HG03575 (cell line): ENCODE results near the gene SLC4A8.

Source experiments
- ATAC-seq: cut with Tn5 transposase; IDR thresholded peaks from one replicate; pipeline ENCODE4 v1.9.1; 2021; ENCODE audit not compliant: unreplicated experiment, insufficient number of reproducible peaks, low FRiP score; ENCODE audit errors: extremely low read depth

The SLC4A8 gene

DNA sequence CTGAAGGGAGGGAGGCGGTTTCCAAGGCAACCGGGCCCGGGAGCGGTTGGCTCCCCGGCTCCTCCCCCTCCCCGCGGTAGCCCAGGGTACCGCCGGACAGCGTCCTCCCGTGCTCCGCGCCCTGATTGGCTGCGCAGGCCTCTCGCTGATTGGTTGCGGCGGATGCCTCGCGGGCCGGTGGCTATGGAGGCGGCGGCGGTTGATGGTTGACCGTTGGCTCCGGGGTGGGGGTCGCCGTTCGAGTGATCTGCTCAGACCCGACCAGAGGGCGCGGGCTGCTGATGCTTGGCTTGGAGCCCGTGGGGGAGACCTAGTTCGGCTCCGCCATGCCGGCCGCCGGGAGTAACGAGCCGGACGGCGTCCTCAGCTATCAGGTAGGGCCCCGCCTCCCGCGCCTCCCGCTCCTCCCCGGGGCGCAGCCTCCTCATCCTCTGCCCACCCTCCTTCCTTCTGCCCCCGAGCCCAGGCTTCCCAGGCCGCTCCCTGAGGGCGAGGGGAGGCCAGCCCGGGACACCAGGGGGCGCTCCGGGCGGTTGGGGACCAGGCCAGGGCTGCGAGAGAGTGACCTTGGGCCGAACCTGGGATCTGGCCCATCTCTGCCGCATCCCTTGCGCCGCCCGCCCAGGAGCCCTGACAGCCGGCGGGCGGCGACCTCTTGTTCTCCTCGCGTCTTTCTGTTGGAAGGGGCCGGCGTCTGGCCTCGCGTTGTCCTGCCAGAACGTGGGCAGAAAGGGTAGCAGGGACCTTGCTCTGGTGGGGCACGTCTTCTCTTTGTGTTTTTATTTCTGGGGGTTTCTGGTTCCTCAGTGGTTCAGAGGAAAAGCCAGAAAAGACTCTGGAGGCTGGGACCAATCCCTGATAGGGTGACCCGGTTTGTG is at the start of gene SLC4A8:
TSS of gene SLC4A8 (plus strand) at position 170 of the 878 bp plus-strand sequence. CDS start at position 327, 157 bp downstream.
- no peak for ATAC-seq

DNA sequence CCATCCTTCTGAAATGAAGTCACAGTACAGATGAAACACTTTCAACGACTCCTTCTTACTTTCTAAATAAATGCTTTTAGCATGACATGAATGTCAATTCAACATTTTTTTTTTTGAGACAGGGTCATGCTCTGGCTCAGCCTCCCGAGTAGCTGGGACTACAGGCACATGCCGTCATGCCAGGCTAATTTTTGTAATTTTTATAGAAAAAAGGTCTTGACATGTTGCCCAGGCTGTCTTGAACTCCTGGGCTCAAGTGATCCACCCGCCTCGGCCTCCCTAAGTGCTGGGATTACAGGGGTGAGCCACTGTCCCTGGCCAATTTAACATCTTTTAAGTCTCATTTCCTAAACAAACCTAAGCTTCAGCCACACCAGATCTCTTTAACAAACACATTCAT is 49.8 kb upstream of the SLC4A8 start:
- ATAC-seq = no peak

DNA sequence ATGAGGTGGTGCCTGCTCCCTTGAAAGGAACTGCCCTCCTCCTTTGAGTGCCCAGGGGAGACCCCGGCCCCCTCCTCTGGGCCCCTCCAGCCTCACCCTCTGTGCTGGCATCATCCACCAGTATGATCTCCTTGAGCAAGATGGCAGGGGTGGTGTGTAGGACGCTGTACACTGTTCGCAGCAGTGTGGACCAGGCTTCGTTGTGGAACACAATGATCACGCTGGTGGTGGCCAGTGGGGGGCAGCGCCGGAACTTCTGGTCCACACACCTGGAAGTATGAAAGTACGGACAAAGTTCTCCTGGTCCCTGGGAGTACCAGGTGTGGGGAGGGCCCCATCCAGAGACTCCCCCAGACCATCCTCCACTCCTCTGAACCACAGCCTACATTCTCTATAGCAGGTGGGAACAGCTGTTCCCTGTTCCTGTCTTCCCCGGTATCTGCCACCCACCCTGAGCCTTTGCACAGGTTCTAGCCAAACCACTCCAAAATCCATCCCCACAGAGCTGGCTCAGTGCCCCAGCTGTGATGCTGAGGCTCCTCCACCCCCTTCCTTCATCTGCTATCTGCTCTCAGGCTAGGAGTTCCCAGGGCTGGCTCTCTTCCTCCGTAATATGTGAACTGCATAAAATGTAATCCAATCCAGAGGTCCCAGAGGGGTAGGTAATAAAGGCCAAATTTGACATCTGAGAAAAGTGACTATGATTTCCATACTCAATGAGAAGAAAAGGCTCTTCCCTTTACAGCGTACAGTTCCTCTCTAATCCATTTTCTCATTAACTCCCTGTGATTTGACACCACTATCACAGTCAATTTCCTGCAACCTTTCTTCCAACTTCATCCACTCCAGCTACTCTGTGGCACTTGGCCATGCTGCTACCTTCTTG is 47.3 kb upstream of the SLC4A8 start:
- no peak for ATAC-seq

DNA sequence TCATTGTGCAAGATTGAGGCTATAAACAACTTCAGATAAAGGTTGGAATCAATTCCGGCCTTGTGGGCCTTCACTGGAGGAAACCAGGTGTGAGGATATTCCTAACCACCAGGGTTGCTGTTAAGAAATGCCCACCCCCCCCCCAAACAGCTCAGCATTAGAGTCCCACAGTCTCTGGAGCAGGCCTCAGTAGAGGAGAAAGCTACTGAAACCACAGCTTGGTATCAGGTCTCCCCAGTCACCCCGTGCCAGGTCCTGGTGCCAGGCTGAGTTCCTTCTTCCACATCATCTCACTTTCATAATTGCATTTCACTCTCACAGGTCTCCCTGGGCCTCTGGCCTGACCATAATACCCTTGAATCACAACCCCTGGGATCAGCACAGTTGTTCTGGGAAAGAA is 45.9 kb upstream of the SLC4A8 start:
- ATAC-seq = no peak

DNA sequence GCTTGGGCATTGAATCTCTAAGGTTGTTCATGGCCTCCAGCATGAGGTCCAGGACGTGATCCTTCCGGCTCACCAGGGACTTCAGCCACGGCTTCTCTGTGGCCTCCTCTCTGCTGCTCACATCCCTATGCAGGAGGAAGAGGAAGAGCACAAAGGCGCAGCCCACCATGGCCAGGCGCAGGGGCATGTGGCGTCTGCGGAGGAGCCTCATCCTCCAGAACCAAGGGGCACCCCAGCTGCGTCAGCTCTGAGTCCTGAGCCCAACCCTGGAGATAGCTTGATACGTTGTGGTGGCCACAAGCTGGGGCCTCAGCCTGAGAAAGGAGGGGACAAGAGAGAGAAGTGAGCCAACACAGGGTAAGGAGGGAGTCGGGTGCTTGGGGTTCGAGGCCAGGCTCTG is 45.1 kb upstream of the SLC4A8 start:
- ATAC-seq = no peak

DNA sequence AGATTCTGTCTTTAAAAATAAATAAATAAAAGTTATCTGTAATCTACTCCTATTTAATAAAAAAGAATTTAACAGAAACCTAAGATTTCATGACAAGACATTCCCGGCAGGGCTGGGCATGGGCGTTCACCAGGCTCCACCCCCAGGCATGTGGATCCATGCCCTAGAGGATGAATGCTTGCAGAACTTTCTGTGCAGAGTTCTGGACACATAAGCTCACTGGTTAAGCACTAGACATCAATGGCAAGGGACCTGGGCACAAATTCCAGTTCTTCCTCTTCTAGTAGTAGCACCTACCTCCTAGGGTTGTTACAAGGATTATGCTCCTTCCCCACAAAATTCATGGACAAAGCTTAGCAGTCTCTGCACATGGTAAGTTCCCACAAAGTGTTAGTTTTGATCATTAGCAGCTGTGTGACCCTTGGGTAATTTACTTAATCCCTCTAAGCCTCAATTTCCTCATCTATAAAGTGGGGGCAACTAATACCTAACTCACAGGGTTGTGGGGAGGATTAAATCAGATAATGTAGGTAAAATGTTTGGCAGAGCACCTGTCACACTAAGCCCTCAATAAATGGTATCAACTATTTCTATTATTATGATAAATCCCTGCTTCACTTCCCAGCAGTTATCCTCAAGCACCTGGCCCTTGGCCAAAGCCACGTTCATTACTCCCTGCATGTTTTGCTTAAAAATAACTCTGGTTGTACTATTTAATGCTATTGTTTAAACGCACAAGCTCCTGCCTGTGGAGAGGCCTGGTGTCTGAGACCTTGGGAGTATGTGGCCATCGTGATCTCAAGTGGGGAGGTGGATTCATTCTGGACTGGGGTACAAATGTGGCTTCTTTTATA is 43.2 kb upstream of the SLC4A8 start:
- ATAC-seq = no peak

DNA sequence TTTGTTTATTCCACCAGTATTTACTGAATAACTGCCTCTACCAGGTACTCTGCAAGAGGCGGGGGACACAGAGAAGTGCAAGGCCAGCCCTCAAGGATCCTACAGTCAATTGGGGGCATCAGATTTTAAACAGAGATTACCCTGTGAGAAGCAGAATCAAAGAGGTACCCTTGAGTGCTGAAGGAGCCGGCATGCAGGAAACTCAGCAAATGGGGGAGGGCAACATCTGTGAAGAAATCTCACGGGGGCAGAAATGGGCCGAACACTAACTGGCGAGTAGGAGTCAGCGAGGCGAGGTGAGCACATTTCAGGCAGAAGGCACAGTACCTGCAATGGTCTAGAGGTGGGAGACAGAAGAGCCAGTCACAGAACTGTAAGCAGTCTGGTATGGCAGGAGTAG is 42.5 kb upstream of the SLC4A8 start:
- ATAC-seq = no peak

DNA sequence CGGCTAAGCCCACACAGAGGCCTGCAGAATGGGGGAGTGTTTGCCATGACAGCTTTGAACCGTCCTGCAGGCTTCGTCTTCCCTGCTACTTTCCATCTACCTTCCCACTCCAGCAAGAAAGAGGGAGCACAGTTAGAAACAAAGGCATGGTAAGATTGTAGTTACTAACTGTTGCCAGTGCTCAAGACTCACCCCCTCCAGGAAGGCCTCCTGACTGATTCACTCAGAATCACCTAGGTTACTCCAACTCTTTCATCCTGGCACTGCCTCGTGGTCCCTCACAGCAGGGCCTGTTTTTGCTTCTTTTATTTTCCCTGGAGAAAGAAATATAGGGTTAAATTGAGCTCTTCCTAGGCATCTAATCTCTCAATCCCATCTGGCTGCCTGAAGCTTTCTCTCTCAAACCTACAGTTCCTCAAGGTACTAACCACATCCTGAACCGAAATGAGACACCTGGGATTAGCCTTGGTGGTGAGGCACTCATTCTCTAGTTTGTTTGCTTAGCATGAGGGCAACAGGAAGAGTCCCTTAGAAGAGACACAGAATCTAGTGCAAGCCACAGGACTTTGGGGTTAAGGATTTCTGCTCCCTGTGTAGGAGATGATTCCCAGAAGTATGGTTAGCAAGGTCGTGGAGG is 41.2 kb upstream of the SLC4A8 start:
- ATAC-seq = no peak

DNA sequence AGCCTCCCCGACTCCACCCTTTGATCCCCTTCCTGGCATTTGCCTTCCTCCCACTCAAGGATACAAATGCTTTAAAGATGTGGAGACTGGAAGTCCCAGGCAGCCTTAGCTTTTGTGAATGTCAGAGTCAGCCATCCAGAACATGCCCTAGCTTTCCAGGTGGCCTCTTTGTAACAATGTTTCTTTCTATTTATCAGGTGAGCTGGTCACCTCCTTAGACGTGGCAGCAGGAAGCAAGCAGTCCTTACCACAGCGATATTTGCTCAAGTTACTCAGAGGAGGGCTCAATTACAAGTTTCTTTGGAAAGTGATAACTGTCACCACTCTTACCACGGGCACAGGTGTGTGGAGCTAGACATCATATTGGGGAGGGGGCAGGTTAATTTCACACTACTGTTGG is 38.3 kb upstream of the SLC4A8 start:
- no peak for ATAC-seq

DNA sequence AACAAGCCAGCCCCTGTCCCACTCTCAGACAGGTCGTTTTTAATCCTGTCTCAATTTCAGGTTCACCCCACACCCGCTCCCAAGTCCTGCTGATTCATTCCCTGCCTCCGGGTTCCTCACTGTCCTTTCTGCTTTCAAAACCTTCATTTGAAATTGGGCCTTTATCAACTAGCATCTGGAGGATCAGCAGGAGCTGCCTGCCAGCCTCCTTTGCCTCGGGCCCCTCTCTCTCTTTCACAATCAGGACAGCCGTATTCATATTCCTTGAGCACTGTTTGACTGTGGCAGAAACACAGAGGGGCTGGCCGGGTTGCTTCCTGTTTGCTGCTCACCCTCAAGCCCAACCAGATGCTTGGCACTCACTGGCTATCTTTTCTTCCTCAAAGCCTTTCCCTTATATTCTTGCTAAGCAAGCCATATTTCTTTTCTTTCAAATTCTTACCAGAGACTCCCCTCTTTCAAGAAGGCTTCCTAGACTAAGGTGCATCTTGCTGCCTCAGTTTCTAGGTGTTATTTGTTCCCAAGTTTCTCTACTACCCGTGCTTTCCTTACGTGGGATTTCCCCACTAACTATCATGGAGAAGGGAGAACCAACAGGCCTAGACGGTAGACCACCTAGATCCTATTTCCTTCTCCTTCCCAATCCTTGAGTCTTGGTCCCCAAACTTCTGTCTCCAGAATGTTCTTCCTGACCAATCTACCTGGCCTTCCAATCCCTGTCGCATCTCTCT is 36.4 kb upstream of the SLC4A8 start:
- ATAC-seq = no peak

DNA sequence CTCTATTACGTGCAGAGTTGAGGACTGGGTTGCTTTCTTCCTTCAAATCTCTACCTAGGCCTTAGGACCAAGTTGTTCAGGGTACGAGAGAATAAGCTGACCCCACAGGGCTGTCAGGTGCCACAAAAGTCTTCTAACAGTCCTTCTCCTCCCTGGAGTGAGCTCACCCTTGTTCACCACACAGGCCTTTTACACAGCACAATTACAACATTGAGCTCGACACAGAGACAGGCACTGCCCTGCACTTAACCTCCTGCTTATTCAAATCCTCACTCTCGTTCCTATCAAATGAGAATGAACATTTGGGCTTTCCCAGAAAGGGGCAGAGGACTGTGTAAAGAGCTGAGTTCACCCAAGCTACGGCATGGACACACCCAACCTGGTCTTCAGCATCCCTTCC is 35.8 kb upstream of the SLC4A8 start:
- ATAC-seq = no peak

DNA sequence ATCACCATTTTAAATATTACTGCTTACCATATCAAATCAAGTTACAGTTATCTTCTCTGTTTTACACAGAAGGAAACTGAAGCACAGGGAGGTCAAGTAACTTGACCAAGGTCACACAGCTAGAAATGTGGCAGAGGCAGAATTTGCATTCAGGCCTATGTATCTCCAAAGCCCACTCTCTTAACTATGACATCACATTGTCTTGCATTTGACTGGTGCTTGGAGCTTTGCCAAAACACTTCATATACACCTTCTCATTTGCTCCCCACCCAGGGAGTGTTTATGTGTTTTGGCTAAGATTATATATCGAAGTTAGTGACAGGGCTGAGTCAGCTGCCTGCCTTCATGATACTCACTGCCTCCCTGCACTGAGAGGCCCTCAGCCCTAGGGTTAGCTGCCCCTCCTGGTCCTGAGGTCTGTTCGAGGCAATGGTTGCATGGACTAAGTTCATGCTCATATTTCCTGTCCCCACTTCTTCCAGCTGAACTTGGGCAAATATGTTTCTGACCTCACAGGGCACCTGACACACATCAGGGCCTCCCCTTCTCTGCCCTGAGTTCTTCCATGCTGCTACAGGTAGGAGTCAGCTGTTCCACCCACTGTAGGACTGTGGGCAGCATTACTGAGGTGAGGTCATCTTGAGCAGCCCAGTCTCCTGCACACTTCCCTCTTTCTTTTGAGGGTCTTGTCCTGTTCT is 35.2 kb upstream of the SLC4A8 start:
- no peak for ATAC-seq

DNA sequence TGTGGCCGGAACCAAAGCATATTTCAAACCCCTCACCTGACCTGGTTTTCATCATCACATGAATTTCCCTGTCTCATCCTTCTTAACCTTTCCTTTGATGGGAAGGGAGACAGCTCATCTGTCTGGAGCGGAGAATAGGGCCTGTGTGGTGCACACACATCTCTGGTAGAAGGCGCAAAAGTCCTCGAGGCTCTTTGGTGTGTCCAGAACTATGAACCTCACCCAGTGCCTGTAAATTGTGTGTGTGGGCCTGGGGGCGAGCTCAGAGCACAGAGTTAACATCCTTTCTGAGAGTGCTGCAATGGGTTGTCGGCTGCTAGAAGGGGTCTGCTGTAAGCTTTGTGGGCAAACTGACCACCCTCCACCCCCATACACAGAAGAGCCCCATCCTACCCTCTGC is 34.2 kb upstream of the SLC4A8 start:
- no peak for ATAC-seq

DNA sequence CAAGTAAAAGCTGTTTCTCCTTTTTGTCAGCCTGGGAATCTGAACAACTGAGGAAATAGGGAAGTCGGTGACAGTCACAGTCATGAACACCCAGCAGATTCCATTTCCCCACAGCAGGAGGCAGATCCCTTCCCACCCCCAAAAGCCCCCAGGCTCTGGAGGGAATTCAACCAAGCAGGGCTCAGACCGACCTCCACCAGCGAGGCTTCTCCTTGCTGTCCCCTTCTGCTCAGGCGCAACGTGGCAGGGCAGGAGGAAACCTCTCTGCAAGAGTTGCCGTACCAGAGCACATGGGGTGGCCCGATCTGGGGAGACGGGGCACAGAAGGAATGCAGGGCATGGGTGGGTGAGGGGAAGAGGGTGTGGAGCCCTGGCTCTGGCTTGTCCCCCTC is 33.7 kb upstream of the SLC4A8 start:
- no peak for ATAC-seq

DNA sequence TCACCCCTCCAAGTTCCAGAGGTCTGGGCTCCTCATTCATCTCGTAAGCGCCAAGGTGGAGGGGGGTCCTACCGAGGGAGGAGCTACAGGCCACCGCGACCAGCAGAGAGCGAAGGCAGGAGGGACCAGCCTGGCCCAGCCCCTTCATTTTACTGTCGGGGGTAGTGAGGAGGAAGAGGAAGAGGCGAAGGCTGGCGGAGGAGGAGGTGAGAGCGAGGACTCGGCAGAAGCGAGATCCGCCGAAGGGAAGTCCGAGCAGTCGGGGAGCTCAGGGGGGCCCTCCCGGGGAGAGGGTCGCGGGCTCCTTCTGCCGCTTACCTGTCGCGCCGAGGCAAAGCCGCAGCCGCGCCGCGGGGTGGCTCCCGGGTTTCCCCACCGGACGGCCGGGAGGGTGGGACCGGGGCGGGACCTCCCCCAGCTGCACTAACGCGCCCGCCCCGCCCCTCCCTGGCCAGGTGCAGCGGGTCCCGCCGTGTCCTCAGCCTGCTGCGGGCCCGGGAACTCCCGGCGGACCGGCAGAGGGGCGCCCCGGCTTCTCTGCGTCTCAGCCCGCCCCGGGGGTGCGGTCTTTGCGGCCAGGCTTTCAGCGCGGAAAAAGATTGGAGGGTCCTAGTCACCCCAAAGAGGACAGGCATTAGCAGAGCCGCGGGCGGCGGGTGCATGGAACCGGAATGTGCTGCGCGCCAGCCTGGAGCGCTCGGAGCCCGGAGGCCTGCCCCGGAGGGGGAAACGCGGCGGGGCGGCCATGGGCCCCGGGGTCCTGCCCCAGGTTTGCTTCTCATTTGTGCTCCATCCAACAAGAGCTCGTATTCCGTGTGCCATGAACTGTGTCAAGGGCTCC is 33.1 kb upstream of the SLC4A8 start, which contains the start of gene GALNT6:
TSS of gene GALNT6 (minus strand) at position 124 of the 841 bp plus-strand sequence. CDS start 11,625 bp downstream, outside the sequence.
- no peak for ATAC-seq

DNA sequence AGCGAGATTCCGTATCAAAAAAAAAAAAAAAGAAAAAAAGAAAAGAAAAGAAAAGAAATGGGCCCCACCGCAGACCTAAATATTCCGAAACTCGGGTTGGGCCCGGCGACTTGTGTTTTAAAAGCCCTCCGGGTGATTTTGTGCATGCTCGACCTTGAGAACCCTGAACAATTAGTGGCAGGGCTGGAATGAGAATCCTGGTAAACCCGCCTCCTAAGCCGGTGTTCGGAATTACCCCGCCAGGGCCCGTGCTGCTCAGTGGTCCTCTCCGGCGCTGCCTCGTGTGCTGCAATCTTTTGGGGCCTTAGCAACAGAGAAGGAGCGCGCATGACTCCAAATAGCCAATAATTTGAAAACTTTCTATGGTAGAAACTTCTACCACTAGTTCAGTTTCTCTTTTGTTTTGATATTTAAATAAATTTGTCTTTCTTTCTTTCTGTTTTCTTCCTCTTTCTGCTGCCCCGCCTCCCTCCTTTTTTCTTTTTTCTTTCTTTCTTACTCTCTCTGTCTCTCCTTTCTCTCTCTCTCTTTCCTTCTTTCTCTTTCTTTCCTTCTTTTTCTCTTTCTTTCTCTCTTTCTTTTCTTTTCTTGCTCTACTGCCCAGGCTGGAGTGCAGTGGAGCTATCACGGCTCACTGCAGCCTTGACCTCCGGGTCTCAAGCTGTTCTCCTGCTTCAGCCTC is 31.9 kb upstream of the SLC4A8 start:
- ATAC-seq = no peak
